Subcutaneous adipose tissue (tissue), 4 donors: ENCODE measurements around the gene SYPL2. TPM values are rescaled to one million over a fixed set of nuclear protein-coding genes. Genes with fewer than 3 reads are reported as not detected.

Experiments used
- CTCF ChIP-seq: fragments of 450-650 bp; IDR thresholded peaks from one replicate; pipeline ENCODE4 v1.5.1; 2016; ENCODE audit warnings: low read depth, mild to moderate bottlenecking, control low read depth, antibody characterized with exemption, moderate library complexity
- total RNA-seq, 4 donors: library from RNA; depleted of rRNA; stranded (reverse); fragments of >200 nt; gene quantifications; one replicate each; pipeline ENCODE4 v1.1.0, GENCODE V29; 2016

The SYPL2 gene
- total RNA-seq, 4 donors from 2014 or later: 0.22 to 1.3 (median 0.83) TPM

GRCh38 chr1:109493227-109493626 is 26.9 kb downstream of the SYPL2 start:
- TF ChIP-seq CTCF: no peak

GRCh38 chr1:109493805-109494539 is 27.6 kb downstream of the SYPL2 start, which contains the start of gene CYB561D1:
Gene CYB561D1, plus strand, starts transcription at chr1:109494094. Its CDS starts 46 bp downstream, at chr1:109494140.
- TF ChIP-seq CTCF: no peak

- TF ChIP-seq CTCF: no peak
These were observed 29.4 kb downstream of the SYPL2 start for GRCh38 chr1:109495738-109496137.

GRCh38 chr1:109497449-109498160 is 31.3 kb downstream of the SYPL2 start:
- no peak for TF ChIP-seq CTCF

- no peak for TF ChIP-seq CTCF
These were observed 31.9 kb downstream of the SYPL2 start for GRCh38 chr1:109498161-109498801.

GRCh38 chr1:109499081-109499480 is 32.7 kb downstream of the SYPL2 start:
- no peak for TF ChIP-seq CTCF
